ENCODE data around the gene ARV1.

Gene ARV1

GRCh38 chr1:230950404-230950803 lies 28.5 kb upstream of the ARV1 start:
- no peak overlapping the region for H3K27ac ChIP-seq (ENCODE audit: low read depth, low read length)
- H3K9me3 ChIP-seq (ENCODE audit: control insufficient read depth, insufficient read depth, low read depth, low read length), result no peaks in the 10 kb centered on the region
- no peak overlapping the region for H3K4me3 ChIP-seq (ENCODE audit: low read depth, low read length)
- H3K9ac ChIP-seq (ENCODE audit: low read length), result no peak overlapping the region
- H3K36me3 ChIP-seq (ENCODE audit: control insufficient read depth, insufficient read depth, low read length), result no peaks in the 10 kb centered on the region
- no peaks in the 10 kb centered on the region for H3K4me1 ChIP-seq (ENCODE audit: control insufficient read depth, insufficient read depth, low read length)
- H3K27me3 ChIP-seq (ENCODE audit: control insufficient read depth, insufficient read depth, low read length), result no peaks in the 10 kb centered on the region

GRCh38 chr1:230957580-230957989 lies 21.3 kb upstream of the ARV1 start:
- Histone ChIP-seq H3K9me3 (ENCODE audit: control insufficient read depth, insufficient read depth, low read depth, low read length) (no peaks in the 10 kb centered on the region), H3K27me3 (ENCODE audit: control insufficient read depth, insufficient read depth, low read length) (no peaks in the 10 kb centered on the region), H3K4me3 (ENCODE audit: low read depth, low read length) (no peak overlapping the region), H3K4me1 (ENCODE audit: control insufficient read depth, insufficient read depth, low read length) (no peaks in the 10 kb centered on the region), H3K9ac (ENCODE audit: low read length) (no peak overlapping the region), H3K27ac (ENCODE audit: low read depth, low read length) (no peak overlapping the region), H3K36me3 (ENCODE audit: control insufficient read depth, insufficient read depth, low read length) (no peaks in the 10 kb centered on the region)

GRCh38 chr1:230958370-230958769 lies 20.5 kb upstream of the ARV1 start:
- Histone ChIP-seq H3K36me3 (ENCODE audit: control insufficient read depth, insufficient read depth, low read length) (no peaks in the 10 kb centered on the region), H3K9ac (ENCODE audit: low read length) (no peak overlapping the region), H3K9me3 (ENCODE audit: control insufficient read depth, insufficient read depth, low read depth, low read length) (no peaks in the 10 kb centered on the region), H3K27ac (ENCODE audit: low read depth, low read length) (no peak overlapping the region), H3K4me1 (ENCODE audit: control insufficient read depth, insufficient read depth, low read length) (no peaks in the 10 kb centered on the region), H3K4me3 (ENCODE audit: low read depth, low read length) (no peak overlapping the region), H3K27me3 (ENCODE audit: control insufficient read depth, insufficient read depth, low read length) (no peaks in the 10 kb centered on the region)

GRCh38 chr1:230964896-230965295 lies 14.0 kb upstream of the ARV1 start:
- H3K4me1 ChIP-seq (ENCODE audit: control insufficient read depth, insufficient read depth, low read length), result no peaks in the 10 kb centered on the region

GRCh38 chr1:230965535-230965934 lies 13.4 kb upstream of the ARV1 start:
- Histone ChIP-seq H3K36me3 (ENCODE audit: control insufficient read depth, insufficient read depth, low read length) (no peaks in the 10 kb centered on the region), H3K27me3 (ENCODE audit: control insufficient read depth, insufficient read depth, low read length) (no peaks in the 10 kb centered on the region), H3K27ac (ENCODE audit: low read depth, low read length) (no peak overlapping the region), H3K4me3 (ENCODE audit: low read depth, low read length) (no peak overlapping the region), H3K9ac (ENCODE audit: low read length) (no peak overlapping the region), H3K9me3 (ENCODE audit: control insufficient read depth, insufficient read depth, low read depth, low read length) (no peaks in the 10 kb centered on the region), H3K4me1 (ENCODE audit: control insufficient read depth, insufficient read depth, low read length) (no peaks in the 10 kb centered on the region)

More at GRCh38 chr1:230964896-230965295, 14.0 kb upstream of the ARV1 start:
- Histone ChIP-seq H3K9ac (ENCODE audit: low read length) (no peak overlapping the region), H3K36me3 (ENCODE audit: control insufficient read depth, insufficient read depth, low read length) (no peaks in the 10 kb centered on the region), H3K27me3 (ENCODE audit: control insufficient read depth, insufficient read depth, low read length) (no peaks in the 10 kb centered on the region), H3K27ac (ENCODE audit: low read depth, low read length) (no peak overlapping the region), H3K4me3 (ENCODE audit: low read depth, low read length) (no peak overlapping the region), H3K9me3 (ENCODE audit: control insufficient read depth, insufficient read depth, low read depth, low read length) (no peaks in the 10 kb centered on the region)

- Histone ChIP-seq H3K36me3 (ENCODE audit: control insufficient read depth, insufficient read depth, low read length) (no peaks in the 10 kb centered on the region), H3K27ac (ENCODE audit: low read depth, low read length) (no peak overlapping the region), H3K9me3 (ENCODE audit: control insufficient read depth, insufficient read depth, low read depth, low read length) (no peaks in the 10 kb centered on the region), H3K4me1 (ENCODE audit: control insufficient read depth, insufficient read depth, low read length) (no peaks in the 10 kb centered on the region), H3K4me3 (ENCODE audit: low read depth, low read length) (no peak overlapping the region), H3K9ac (ENCODE audit: low read length) (no peak overlapping the region), H3K27me3 (ENCODE audit: control insufficient read depth, insufficient read depth, low read length) (no peaks in the 10 kb centered on the region)
Measured at GRCh38 chr1:230966358-230966873, 12.5 kb upstream of the ARV1 start.

- Histone ChIP-seq H3K4me1 (ENCODE audit: control insufficient read depth, insufficient read depth, low read length) (no peaks in the 10 kb centered on the region), H3K4me3 (ENCODE audit: low read depth, low read length) (no peak overlapping the region), H3K27ac (ENCODE audit: low read depth, low read length) (no peak overlapping the region), H3K36me3 (ENCODE audit: control insufficient read depth, insufficient read depth, low read length) (no peaks in the 10 kb centered on the region), H3K9me3 (ENCODE audit: control insufficient read depth, insufficient read depth, low read depth, low read length) (no peaks in the 10 kb centered on the region), H3K27me3 (ENCODE audit: control insufficient read depth, insufficient read depth, low read length) (no peaks in the 10 kb centered on the region), H3K9ac (ENCODE audit: low read length) (no peak overlapping the region)
Measured at GRCh38 chr1:230970432-230970831, 8.5 kb upstream of the ARV1 start.

- Histone ChIP-seq H3K4me1 (ENCODE audit: control insufficient read depth, insufficient read depth, low read length) (no peaks in the 10 kb centered on the region), H3K27ac (ENCODE audit: low read depth, low read length) (no peak overlapping the region), H3K4me3 (ENCODE audit: low read depth, low read length) (no peak overlapping the region), H3K27me3 (ENCODE audit: control insufficient read depth, insufficient read depth, low read length) (0 out of 2 replicates have a peak, but pooled peaks cover under 1% of the 10 kb centered on the region), H3K9me3 (ENCODE audit: control insufficient read depth, insufficient read depth, low read depth, low read length) (no peaks in the 10 kb centered on the region), H3K9ac (ENCODE audit: low read length) (no peak overlapping the region), H3K36me3 (ENCODE audit: control insufficient read depth, insufficient read depth, low read length) (peaks cover 3% of the 10 kb centered on the region; the same call in 1 of the 2 replicates)
Measured at GRCh38 chr1:230971771-230972170, 7.1 kb upstream of the ARV1 start.

- Histone ChIP-seq H3K9me3 (ENCODE audit: control insufficient read depth, insufficient read depth, low read depth, low read length) (no peaks in the 10 kb centered on the region), H3K27ac (ENCODE audit: low read depth, low read length) (no peak overlapping the region), H3K4me3 (ENCODE audit: low read depth, low read length) (no peak overlapping the region), H3K9ac (ENCODE audit: low read length) (no peak overlapping the region), H3K27me3 (ENCODE audit: control insufficient read depth, insufficient read depth, low read length) (peaks cover 11% of the 10 kb centered on the region; the same call in 1 of the 2 replicates), H3K36me3 (ENCODE audit: control insufficient read depth, insufficient read depth, low read length) (peaks cover 3% of the 10 kb centered on the region; the same call in 1 of the 2 replicates), H3K4me1 (ENCODE audit: control insufficient read depth, insufficient read depth, low read length) (no peaks in the 10 kb centered on the region)
Measured at GRCh38 chr1:230972855-230973271, 6.0 kb upstream of the ARV1 start.

- Histone ChIP-seq H3K27me3 (ENCODE audit: control insufficient read depth, insufficient read depth, low read length) (peaks cover 17% of the 10 kb centered on the region), H3K4me1 (ENCODE audit: control insufficient read depth, insufficient read depth, low read length) (peaks cover 3% of the 10 kb centered on the region; the same call in 1 of the 2 replicates), H3K27ac (ENCODE audit: low read depth, low read length) (no peak overlapping the region), H3K9me3 (ENCODE audit: control insufficient read depth, insufficient read depth, low read depth, low read length) (no peaks in the 10 kb centered on the region), H3K9ac (ENCODE audit: low read length) (no peak overlapping the region), H3K4me3 (ENCODE audit: low read depth, low read length) (no peak overlapping the region), H3K36me3 (ENCODE audit: control insufficient read depth, insufficient read depth, low read length) (peaks cover 3% of the 10 kb centered on the region; the same call in 1 of the 2 replicates)
Measured at GRCh38 chr1:230975636-230976035, 3.3 kb upstream of the ARV1 start.

- Histone ChIP-seq H3K9me3 (ENCODE audit: control insufficient read depth, insufficient read depth, low read depth, low read length) (no peaks in the 10 kb centered on the region), H3K4me1 (ENCODE audit: control insufficient read depth, insufficient read depth, low read length) (peaks cover 3% of the 10 kb centered on the region; the same call in 1 of the 2 replicates)
Measured at GRCh38 chr1:230976360-230976759, 2.5 kb upstream of the ARV1 start.

More at GRCh38 chr1:230976360-230976759, 2.5 kb upstream of the ARV1 start:
- Histone ChIP-seq H3K9ac (ENCODE audit: low read length) (no peak overlapping the region), H3K27ac (ENCODE audit: low read depth, low read length) (no peak overlapping the region), H3K27me3 (ENCODE audit: control insufficient read depth, insufficient read depth, low read length) (peaks cover 25% of the 10 kb centered on the region), H3K4me3 (ENCODE audit: low read depth, low read length) (no peak overlapping the region), H3K36me3 (ENCODE audit: control insufficient read depth, insufficient read depth, low read length) (peaks cover 3% of the 10 kb centered on the region; the same call in 1 of the 2 replicates)
